HepG2 (cell line): ENCODE data around the gene TPX2. TPM values are rescaled to one million over a fixed set of nuclear protein-coding genes. Genes with fewer than 3 reads are reported as not detected.

ENCODE experiments used
- ATF3 ChIP-seq: sonication (generic); formaldehyde crosslinking; IDR thresholded peaks from 2 replicates; pipeline ENCODE4 v1.4.0; 2020; ENCODE audit warnings: missing genetic modification reagents
- CERS6 ChIP-seq: sonication (generic); formaldehyde crosslinking; IDR thresholded peaks from 2 replicates; pipeline ENCODE4 v1.5.0; 2020; ENCODE audit warnings: missing genetic modification reagents
- FOXK2 ChIP-seq: fragments of 450-650 bp; IDR thresholded peaks from 2 replicates; pipeline ENCODE4 v1.6.1; 2016
- HMG20B ChIP-seq: conservative IDR thresholded peaks from 2 replicates; pipeline ENCODE4 v1.6.1; 2016; ENCODE audit warnings: missing genetic modification reagents, missing compliant biosample characterization
- JUND ChIP-seq: sonication (generic); formaldehyde crosslinking; IDR thresholded peaks from 2 replicates; pipeline ENCODE4 v1.8.0; 2022; ENCODE audit warnings: mild to moderate bottlenecking, missing genetic modification reagents
- RBM39 ChIP-seq: fragments of 200-400 bp; formaldehyde crosslinking; IDR thresholded peaks from one replicate; pipeline ENCODE4 v1.6.1; 2018; ENCODE audit warnings: antibody characterized with exemption, mild to moderate bottlenecking, low read depth, low read length; ENCODE audit not compliant: poor library complexity, severe bottlenecking
- SKI ChIP-seq: fragments of 450-650 bp; IDR thresholded peaks from one replicate; pipeline ENCODE4 v1.6.1; 2018; ENCODE audit warnings: mild to moderate bottlenecking; ENCODE audit not compliant: partially characterized antibody
- SNAI1 ChIP-seq: sonication (generic); formaldehyde crosslinking; IDR thresholded peaks from 2 replicates; pipeline ENCODE4 v1.5.0; 2020; ENCODE audit warnings: mild to moderate bottlenecking, missing genetic modification reagents, borderline replicate concordance
- SRF ChIP-seq: IDR thresholded peaks from 2 replicates; pipeline ENCODE4 v1.6.1; 2011; ENCODE audit warnings: mild to moderate bottlenecking, low read depth, low read length, moderate library complexity
- YY1 ChIP-seq: IDR thresholded peaks from 2 replicates; pipeline ENCODE4 v1.6.1; 2011; ENCODE audit warnings: low read length, low read depth, moderate library complexity, mild to moderate bottlenecking; ENCODE audit not compliant: insufficient read depth, insufficient replicate concordance
- ZBTB42 ChIP-seq: sonication (generic); formaldehyde crosslinking; IDR thresholded peaks from 2 replicates; pipeline ENCODE4 v1.5.0; 2020; ENCODE audit warnings: mild to moderate bottlenecking, missing genetic modification reagents
- ZFX ChIP-seq: sonication (generic); formaldehyde crosslinking; IDR thresholded peaks from 2 replicates; pipeline ENCODE4 v1.4.0; 2020; ENCODE audit warnings: mild to moderate bottlenecking, low read depth, missing genetic modification reagents, moderate library complexity
- ZNF124 ChIP-seq: sonication (generic); formaldehyde crosslinking; IDR thresholded peaks from 2 replicates; pipeline ENCODE4 v1.4.0; 2020; ENCODE audit warnings: missing genetic modification reagents
- ZNF317 ChIP-seq: sonication (generic); formaldehyde crosslinking; IDR thresholded peaks from 2 replicates; pipeline ENCODE4 v1.5.0; 2020; ENCODE audit warnings: mild to moderate bottlenecking, missing genetic modification reagents
- ZSCAN29 ChIP-seq: sonication (generic); formaldehyde crosslinking; conservative IDR thresholded peaks from 2 replicates; pipeline ENCODE4 v1.4.0; 2020; ENCODE audit warnings: mild to moderate bottlenecking, missing genetic modification reagents
- ZUFSP ChIP-seq: sonication (generic); formaldehyde crosslinking; IDR thresholded peaks from 2 replicates; pipeline ENCODE4 v1.9.0; 2021; ENCODE audit warnings: missing genetic modification reagents, mild to moderate bottlenecking, borderline replicate concordance
- polyA plus RNA-seq, 8 experiments: library from polyadenylated mRNA; depleted of rRNA in 3 of 8; stranded (reverse) in 7 of 8; unstranded in 1 of 8; fragments of >200 nt; fragmentation: Illumina TruSeq in 4 of 8; extraction: Trizol in 4 of 8; gene quantifications; 2 replicates each; pipeline versions ENCODE4 v1.2.1 to v1.2.3, GENCODE V29; 2011 to 2016; ENCODE audit warnings: low read depth in 4 of 8, missing spikeins in 1 of 8, mixed read lengths in 1 of 8; ENCODE audit not compliant: insufficient read depth in 1 of 8
- total RNA-seq, 5 experiments: library from RNA; depleted of rRNA; stranded (reverse); fragments of >200 nt; fragmentation: Illumina TruSeq; extraction: Trizol; gene quantifications; 2 replicates each; pipeline ENCODE4 v1.2.3, GENCODE V29; 2016; ENCODE audit warnings: low read depth in 1 of 5
- TF ChIP-seq, protein P1 (sequence below), 2 experiments: sonication (generic) in 1 of 2; formaldehyde crosslinking in 1 of 2; IDR thresholded peaks; 2 replicates each; pipeline versions ENCODE4 v1.5.1 to v1.6.1; 2011 to 2020; ENCODE audit warnings: borderline replicate concordance in 1 of 2, low read depth in 1 of 2, low read length in 1 of 2, mild to moderate bottlenecking in 1 of 2, missing genetic modification reagents in 1 of 2, moderate library complexity in 1 of 2
- TF ChIP-seq, protein P2 (sequence below): sonication (generic); formaldehyde crosslinking; IDR thresholded peaks from 2 replicates; pipeline ENCODE4 v1.4.0; 2020; ENCODE audit warnings: low read depth, missing genetic modification reagents

Gene TPX2
- total and polyA plus RNA-seq, 2 of the 13 experiments (the other 11 are each of a cell fraction or from before 2014, with no cell fraction given), result 34.3 to 124 TPM

DNA sequence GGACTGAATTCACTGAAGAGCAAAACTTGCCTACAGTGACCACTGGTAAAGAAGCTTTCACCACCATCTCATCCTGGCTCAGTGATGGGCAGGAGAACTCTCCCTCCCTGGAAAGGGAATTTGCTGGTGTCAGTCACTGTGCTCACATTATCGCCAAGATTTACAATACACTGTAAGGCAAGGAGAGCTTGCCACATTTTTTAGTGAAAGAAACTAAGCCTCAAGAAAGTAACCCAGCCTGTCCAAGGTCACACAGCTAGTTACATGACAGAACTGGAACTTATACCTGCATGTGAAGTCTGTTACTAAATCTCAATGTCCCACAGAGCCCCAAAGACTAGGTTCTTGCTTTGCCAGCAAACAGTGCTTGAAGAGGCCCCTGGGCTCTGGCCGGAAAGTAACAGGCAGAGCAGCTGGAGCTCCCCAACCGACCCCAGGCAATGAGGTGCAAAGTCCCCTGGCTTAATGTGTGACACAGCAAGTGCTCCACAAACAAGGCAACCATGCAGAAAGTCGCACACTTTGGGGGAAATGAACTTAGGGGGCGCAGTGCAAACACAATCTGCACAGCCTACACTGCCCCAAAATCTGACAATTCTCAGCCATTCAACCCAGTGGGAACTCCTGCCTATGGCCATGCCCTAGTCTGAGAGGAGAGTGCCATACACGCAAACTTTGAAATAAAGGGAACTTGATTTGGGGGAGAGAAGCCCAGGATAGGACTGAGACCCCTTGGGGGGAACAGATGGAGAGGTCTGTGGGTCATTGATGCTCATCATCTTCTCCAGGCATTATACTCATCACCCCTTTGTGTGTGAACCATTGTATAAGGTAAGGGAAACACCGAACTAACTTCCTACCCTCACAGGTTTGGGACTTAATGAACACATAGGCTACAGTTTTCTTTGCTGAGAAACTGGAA is 18.3 kb upstream of the TPX2 start (continued):
- TF ChIP-seq, protein P1, sequence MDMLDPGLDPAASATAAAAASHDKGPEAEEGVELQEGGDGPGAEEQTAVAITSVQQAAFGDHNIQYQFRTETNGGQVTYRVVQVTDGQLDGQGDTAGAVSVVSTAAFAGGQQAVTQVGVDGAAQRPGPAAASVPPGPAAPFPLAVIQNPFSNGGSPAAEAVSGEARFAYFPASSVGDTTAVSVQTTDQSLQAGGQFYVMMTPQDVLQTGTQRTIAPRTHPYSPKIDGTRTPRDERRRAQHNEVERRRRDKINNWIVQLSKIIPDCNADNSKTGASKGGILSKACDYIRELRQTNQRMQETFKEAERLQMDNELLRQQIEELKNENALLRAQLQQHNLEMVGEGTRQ (IDR thresholded peaks at IDR 0.05; ENCODE audit: low read depth, low read length), result no peak
- TF ChIP-seq, protein P1 (CRISPR knock-in tag; IDR thresholded peaks at IDR 0.05; ENCODE audit: borderline replicate concordance), result peak; percentile 41; the same call in 1 of the 2 replicates
- TF ChIP-seq SRF, result no peak
- 0 out of 2 replicates have a peak, but pooled peaks have one; percentile 57 for TF ChIP-seq ATF3 (CRISPR knock-in tag)
- no peak for TF ChIP-seq RBM39
- TF ChIP-seq ZNF124 (CRISPR knock-in tag), result peak; percentile 98
- TF ChIP-seq, protein P2, sequence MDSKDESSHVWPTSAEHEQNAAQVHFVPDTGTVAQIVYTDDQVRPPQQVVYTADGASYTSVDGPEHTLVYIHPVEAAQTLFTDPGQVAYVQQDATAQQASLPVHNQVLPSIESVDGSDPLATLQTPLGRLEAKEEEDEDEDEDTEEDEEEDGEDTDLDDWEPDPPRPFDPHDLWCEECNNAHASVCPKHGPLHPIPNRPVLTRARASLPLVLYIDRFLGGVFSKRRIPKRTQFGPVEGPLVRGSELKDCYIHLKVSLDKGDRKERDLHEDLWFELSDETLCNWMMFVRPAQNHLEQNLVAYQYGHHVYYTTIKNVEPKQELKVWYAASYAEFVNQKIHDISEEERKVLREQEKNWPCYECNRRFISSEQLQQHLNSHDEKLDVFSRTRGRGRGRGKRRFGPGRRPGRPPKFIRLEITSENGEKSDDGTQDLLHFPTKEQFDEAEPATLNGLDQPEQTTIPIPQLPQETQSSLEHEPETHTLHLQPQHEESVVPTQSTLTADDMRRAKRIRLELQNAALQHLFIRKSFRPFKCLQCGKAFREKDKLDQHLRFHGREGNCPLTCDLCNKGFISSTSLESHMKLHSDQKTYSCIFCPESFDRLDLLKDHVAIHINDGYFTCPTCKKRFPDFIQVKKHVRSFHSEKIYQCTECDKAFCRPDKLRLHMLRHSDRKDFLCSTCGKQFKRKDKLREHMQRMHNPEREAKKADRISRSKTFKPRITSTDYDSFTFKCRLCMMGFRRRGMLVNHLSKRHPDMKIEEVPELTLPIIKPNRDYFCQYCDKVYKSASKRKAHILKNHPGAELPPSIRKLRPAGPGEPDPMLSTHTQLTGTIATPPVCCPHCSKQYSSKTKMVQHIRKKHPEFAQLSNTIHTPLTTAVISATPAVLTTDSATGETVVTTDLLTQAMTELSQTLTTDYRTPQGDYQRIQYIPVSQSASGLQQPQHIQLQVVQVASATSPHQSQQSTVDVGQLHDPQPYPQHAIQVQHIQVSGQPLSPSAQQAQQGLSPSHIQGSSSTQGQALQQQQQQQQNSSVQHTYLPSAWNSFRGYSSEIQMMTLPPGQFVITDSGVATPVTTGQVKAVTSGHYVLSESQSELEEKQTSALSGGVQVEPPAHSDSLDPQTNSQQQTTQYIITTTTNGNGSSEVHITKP (CRISPR knock-in tag), result 0 out of 2 replicates have a peak, but pooled peaks have one; percentile 37
- peak; percentile 75 for TF ChIP-seq YY1
- TF ChIP-seq HMG20B, result peak; percentile 67
- peak; percentile 43; the same call in 1 of the 2 replicates for TF ChIP-seq ZNF317 (CRISPR knock-in tag)
- TF ChIP-seq SNAI1 (CRISPR knock-in tag), result peak; percentile 98
- TF ChIP-seq SKI, result peak; percentile 65
- peak; percentile 71 for TF ChIP-seq ZFX (CRISPR knock-in tag)
- no peak for TF ChIP-seq FOXK2
- TF ChIP-seq ZUFSP (CRISPR knock-in tag), result no peak
- TF ChIP-seq ZBTB42 (CRISPR knock-in tag), result no peak
- TF ChIP-seq JUND (CRISPR knock-in tag), result peak; percentile 16; the same call in 1 of the 2 replicates
- TF ChIP-seq ZSCAN29 (CRISPR knock-in tag), result no peak; the same call in 1 of the 2 replicates
- TF ChIP-seq CERS6 (CRISPR knock-in tag), result no peak
